Esophagus (tissue), 2 donors: ENCODE results near the gene MYZAP. TPM values are rescaled to one million over a fixed set of nuclear protein-coding genes. Genes with fewer than 3 reads are reported as not detected.

Experiments
- H3K27ac ChIP-seq, 2 donors: one replicate each; pipeline ENCODE4 v1.5.1; 2013; ENCODE audit warnings: low read depth in 2 of 2, mild to moderate bottlenecking in 2 of 2, inconsistent platforms in 1 of 2, low read length in 1 of 2, moderate library complexity in 1 of 2
- H3K27me3 ChIP-seq, 2 donors: one replicate each; pipeline ENCODE4 v1.6.1; 2013; ENCODE audit warnings: low read length in 2 of 2, control low read depth in 1 of 2, mild to moderate bottlenecking in 1 of 2; ENCODE audit not compliant: insufficient read depth in 2 of 2, control insufficient read depth in 1 of 2
- H3K36me3 ChIP-seq, 2 donors: one replicate each; pipeline ENCODE4 v1.6.1; 2013; ENCODE audit warnings: low read length in 1 of 2; ENCODE audit not compliant: control insufficient read depth in 2 of 2, insufficient read depth in 2 of 2
- H3K4me1 ChIP-seq, 2 donors: one replicate each; pipeline ENCODE4 v1.6.1; 2013; ENCODE audit warnings: low read length in 1 of 2; ENCODE audit not compliant: control insufficient read depth in 2 of 2, insufficient read depth in 2 of 2
- H3K4me3 ChIP-seq, 2 donors: one replicate each; pipeline ENCODE4 v1.5.1; 2013; ENCODE audit warnings: low read length in 2 of 2, mild to moderate bottlenecking in 2 of 2, low read depth in 1 of 2, moderate library complexity in 1 of 2
- H3K9me3 ChIP-seq, 2 donors: one replicate each; pipeline ENCODE4 v1.6.1; 2013; ENCODE audit warnings: mild to moderate bottlenecking in 2 of 2, low read depth in 1 of 2, low read length in 1 of 2, moderate library complexity in 1 of 2; ENCODE audit not compliant: control insufficient read depth in 2 of 2, insufficient read depth in 1 of 2
- WGBS, 2 donors: extraction: QIAGEN DNeasy Blood & Tissue Kit; methylation state at CpG; one replicate each; pipeline ENCODE4 v1.1.7; 2013; 5-methylcytosine and 5-hydroxymethylcytosine counted together
- polyA plus RNA-seq, 2 donors: library from polyadenylated mRNA; stranded (reverse); fragments of 200-250 nt; gene quantifications; one replicate each; pipeline ENCODE4 v1.2.3, GENCODE V29; 2013
- donor health status: healthy with polysubstance abuse.
- donor health status: Bipolar disorder and iron deficiency.

MYZAP gene
- polyA plus RNA-seq, 2 donors, result 38.2 to 71.6 TPM

GRCh38 chr15:57732526-57733331 lies 141.0 kb downstream of the MYZAP start:
- no peaks in the 10 kb centered on the region for H3K36me3 ChIP-seq
- peaks cover 0 to 3% of the 10 kb centered on the region in 2 donors for H3K4me1 ChIP-seq
- H3K9me3 ChIP-seq, result no peaks in the 10 kb centered on the region
- 39 to 43% methylated on average over 12 of the region's 12 CpGs for WGBS, 2 donors
- no peak overlapping the region for H3K27ac ChIP-seq
- no peaks in the 10 kb centered on the region for H3K27me3 ChIP-seq
- H3K4me3 ChIP-seq, result no peak overlapping the region

- Histone ChIP-seq H3K36me3 (no peaks in the 10 kb centered on the region), H3K27me3 (no peaks in the 10 kb centered on the region), H3K4me1 (no peaks in the 10 kb centered on the region), H3K4me3 (no peak overlapping the region), H3K9me3 (no peaks in the 10 kb centered on the region), H3K27ac (no peak overlapping the region)
- 65 to 69% methylated on average over 2 of the region's 2 CpGs for WGBS, 2 donors
Observed at GRCh38 chr15:57734860-57735259, 143.2 kb downstream of the MYZAP start.

Other genes starting within 250 kb of the MYZAP start
- gene CGNL1, start 215.4 kb upstream of the MYZAP start, polyA plus RNA-seq, result 10 to 100 TPM in 1 of 2 donors, 1 to 10 TPM in 1; 6.7 to 16.8 TPM
- gene POLR2M, start 114.8 kb downstream of the MYZAP start, polyA plus RNA-seq, result 10 to 100 TPM; 11.9 to 67.9 TPM